ENCODE measurements around the gene NR1D2. TPM values are rescaled to one million over a fixed set of nuclear protein-coding genes. Genes with fewer than 3 reads are reported as not detected.
"Not testable (repeated sequence)": the region's sequence is repeated elsewhere in the genome, so short reads cannot be mapped to it uniquely, and the experiment has no call there.

Gene NR1D2
- total and polyA plus RNA-seq, 8 donors = 4.9 to 26.2 (median 13.5) TPM

- Histone ChIP-seq H3K4me3 (no peak overlapping the region), H3K27me3 (no peaks in the 10 kb centered on the region), H3K27ac (no peak overlapping the region), H3K36me3 (no peaks in the 10 kb centered on the region), H3K9me3 (no peaks in the 10 kb centered on the region), H3K4me1 (no peaks in the 10 kb centered on the region)
- TF ChIP-seq CTCF (IDR thresholded peaks at IDR 0.05) = no peak
- ATAC-seq (no peak), FAIRE-seq (no peak), DNase-seq (no peak)
- intact Hi-C loops (cut with DNase I) = no loop called here
- 93 to 94% methylated on average over 3 of the region's 3 CpGs for WGBS, 2 donors
Observed at GRCh38 chr3:24025805-24026204, 80.7 kb downstream of the NR1D2 start.

GRCh38 chr3:24026665-24027064 lies 81.6 kb downstream of the NR1D2 start:
- H3K27me3 ChIP-seq; FAIRE-seq; DNase-seq; ATAC-seq; H3K9me3 ChIP-seq; H3K4me3 ChIP-seq; H3K36me3 ChIP-seq; H3K4me1 ChIP-seq; H3K27ac ChIP-seq; intact Hi-C loops (cut with DNase I): not testable (repeated sequence)
- 85 to 87% methylated on average over 4 of the region's 4 CpGs for WGBS, 2 donors

GRCh38 chr3:24027946-24028345 lies 82.9 kb downstream of the NR1D2 start:
- H3K4me1 ChIP-seq = no peaks in the 10 kb centered on the region
- H3K4me3 ChIP-seq = no peak overlapping the region
- H3K27me3 ChIP-seq = no peaks in the 10 kb centered on the region
- H3K27ac ChIP-seq = no peak overlapping the region
- 60 to 75% methylated on average over 3 of the region's 3 CpGs for WGBS, 2 donors
- no peak for ATAC-seq
- H3K36me3 ChIP-seq = no peaks in the 10 kb centered on the region
- intact Hi-C loops (cut with DNase I) = no loop called here
- no peak for TF ChIP-seq CTCF (IDR thresholded peaks at IDR 0.05)
- no peak for FAIRE-seq
- DNase-seq = no peak
- no peaks in the 10 kb centered on the region for H3K9me3 ChIP-seq

Other genes starting within 250 kb of the NR1D2 start
- 10 to 100 TPM; 24.0 to 44.7 (median 28.7) TPM for gene UBE2E1, start 139.3 kb upstream of the NR1D2 start, total RNA-seq
- 10 to 100 TPM; 20.9 to 32.0 TPM for gene UBE2E1, start 139.3 kb upstream of the NR1D2 start, polyA plus RNA-seq
- gene NKIRAS1, start 28.3 kb upstream of the NR1D2 start, total RNA-seq = 1 to 10 TPM; 3.0 to 4.9 (median 3.8) TPM
- 1 to 10 TPM; 2.7 to 5.9 TPM for gene NKIRAS1, start 28.3 kb upstream of the NR1D2 start, polyA plus RNA-seq
- gene RPL15, start 28.2 kb upstream of the NR1D2 start, total RNA-seq = 1,000 to 10,000 TPM in 4 of 6 donors, 100 to 1,000 TPM in 2; 676 to 1,455 (median 1,267) TPM
- gene RPL15, start 28.2 kb upstream of the NR1D2 start, polyA plus RNA-seq = 1,000 to 10,000 TPM; 1,720 to 1,897 TPM